ENCODE results near the gene ACOT11.
A peak's percentile ranks its signal among the peaks of the same experiment; 100 is the strongest.

ACOT11 gene

GRCh38 chr1:54516249-54516920 is 31.6 kb upstream of the ACOT11 start:
- TF ChIP-seq RAD21 (IDR thresholded peaks at IDR 0.05; ENCODE audit: low read depth) (no peak), CREB1 (IDR thresholded peaks at IDR 0.05; ENCODE audit: low read depth) (no peak), FOXM1 (IDR thresholded peaks at IDR 0.05; ENCODE audit: borderline replicate concordance, low read depth) (no peak), EP300 (IDR thresholded peaks at IDR 0.05; ENCODE audit: borderline replicate concordance) (no peak), TCF12 (IDR thresholded peaks at IDR 0.05; ENCODE audit: low read depth) (no peak), TAF1 (IDR thresholded peaks at IDR 0.05; ENCODE audit: low read depth) (no peak), USF1 (IDR thresholded peaks at IDR 0.05) (no peak)
- TF ChIP-seq, protein P1, sequence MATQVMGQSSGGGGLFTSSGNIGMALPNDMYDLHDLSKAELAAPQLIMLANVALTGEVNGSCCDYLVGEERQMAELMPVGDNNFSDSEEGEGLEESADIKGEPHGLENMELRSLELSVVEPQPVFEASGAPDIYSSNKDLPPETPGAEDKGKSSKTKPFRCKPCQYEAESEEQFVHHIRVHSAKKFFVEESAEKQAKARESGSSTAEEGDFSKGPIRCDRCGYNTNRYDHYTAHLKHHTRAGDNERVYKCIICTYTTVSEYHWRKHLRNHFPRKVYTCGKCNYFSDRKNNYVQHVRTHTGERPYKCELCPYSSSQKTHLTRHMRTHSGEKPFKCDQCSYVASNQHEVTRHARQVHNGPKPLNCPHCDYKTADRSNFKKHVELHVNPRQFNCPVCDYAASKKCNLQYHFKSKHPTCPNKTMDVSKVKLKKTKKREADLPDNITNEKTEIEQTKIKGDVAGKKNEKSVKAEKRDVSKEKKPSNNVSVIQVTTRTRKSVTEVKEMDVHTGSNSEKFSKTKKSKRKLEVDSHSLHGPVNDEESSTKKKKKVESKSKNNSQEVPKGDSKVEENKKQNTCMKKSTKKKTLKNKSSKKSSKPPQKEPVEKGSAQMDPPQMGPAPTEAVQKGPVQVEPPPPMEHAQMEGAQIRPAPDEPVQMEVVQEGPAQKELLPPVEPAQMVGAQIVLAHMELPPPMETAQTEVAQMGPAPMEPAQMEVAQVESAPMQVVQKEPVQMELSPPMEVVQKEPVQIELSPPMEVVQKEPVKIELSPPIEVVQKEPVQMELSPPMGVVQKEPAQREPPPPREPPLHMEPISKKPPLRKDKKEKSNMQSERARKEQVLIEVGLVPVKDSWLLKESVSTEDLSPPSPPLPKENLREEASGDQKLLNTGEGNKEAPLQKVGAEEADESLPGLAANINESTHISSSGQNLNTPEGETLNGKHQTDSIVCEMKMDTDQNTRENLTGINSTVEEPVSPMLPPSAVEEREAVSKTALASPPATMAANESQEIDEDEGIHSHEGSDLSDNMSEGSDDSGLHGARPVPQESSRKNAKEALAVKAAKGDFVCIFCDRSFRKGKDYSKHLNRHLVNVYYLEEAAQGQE (IDR thresholded peaks at IDR 0.05; ENCODE audit: low read depth): no peak

GRCh38 chr1:54517496-54517895 is 30.5 kb upstream of the ACOT11 start:
- TF ChIP-seq, protein P1 (IDR thresholded peaks at IDR 0.05; ENCODE audit: low read depth): no peak
- no peak for TF ChIP-seq TEAD4 (IDR thresholded peaks at IDR 0.05)
- no peak for TF ChIP-seq CREB1 (IDR thresholded peaks at IDR 0.05; ENCODE audit: low read depth)
- TF ChIP-seq USF1 (IDR thresholded peaks at IDR 0.05): no peak
- TF ChIP-seq, protein P2, sequence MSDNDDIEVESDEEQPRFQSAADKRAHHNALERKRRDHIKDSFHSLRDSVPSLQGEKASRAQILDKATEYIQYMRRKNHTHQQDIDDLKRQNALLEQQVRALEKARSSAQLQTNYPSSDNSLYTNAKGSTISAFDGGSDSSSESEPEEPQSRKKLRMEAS (IDR thresholded peaks at IDR 0.05): no peak
- TF ChIP-seq EP300 (IDR thresholded peaks at IDR 0.05; ENCODE audit: borderline replicate concordance): no peak
- TF ChIP-seq RAD21 (IDR thresholded peaks at IDR 0.05; ENCODE audit: low read depth): no peak
- no peak for TF ChIP-seq TAF1 (IDR thresholded peaks at IDR 0.05; ENCODE audit: low read depth)
- no peak for TF ChIP-seq ZBTB7A (IDR thresholded peaks at IDR 0.05; ENCODE audit: low read depth)
- TF ChIP-seq EGR1 (IDR thresholded peaks at IDR 0.05): no peak
- no peak for TF ChIP-seq FOXM1 (IDR thresholded peaks at IDR 0.05; ENCODE audit: borderline replicate concordance, low read depth)
- no peak for TF ChIP-seq CEBPB (IDR thresholded peaks at IDR 0.05)

GRCh38 chr1:54518489-54518888 is 29.5 kb upstream of the ACOT11 start:
- TF ChIP-seq RAD21 (IDR thresholded peaks at IDR 0.05; ENCODE audit: low read depth) (no peak), TAF1 (IDR thresholded peaks at IDR 0.05; ENCODE audit: low read depth) (no peak), YY1 (IDR thresholded peaks at IDR 0.05; ENCODE audit: low read depth) (no peak), CEBPB (IDR thresholded peaks at IDR 0.05) (no peak), TEAD4 (IDR thresholded peaks at IDR 0.05) (no peak), NFIC (IDR thresholded peaks at IDR 0.05) (no peak), EP300 (IDR thresholded peaks at IDR 0.05; ENCODE audit: borderline replicate concordance) (no peak), USF1 (IDR thresholded peaks at IDR 0.05) (no peak), CREB1 (IDR thresholded peaks at IDR 0.05; ENCODE audit: low read depth) (no peak)
- TF ChIP-seq, protein P2 (IDR thresholded peaks at IDR 0.05): no peak

GRCh38 chr1:54519709-54520108 is 28.3 kb upstream of the ACOT11 start:
- no peak for TF ChIP-seq USF1 (IDR thresholded peaks at IDR 0.05)
- TF ChIP-seq RAD21 (IDR thresholded peaks at IDR 0.05; ENCODE audit: low read depth): peak; percentile 37; the same call in 1 of the 2 replicates

DNA sequence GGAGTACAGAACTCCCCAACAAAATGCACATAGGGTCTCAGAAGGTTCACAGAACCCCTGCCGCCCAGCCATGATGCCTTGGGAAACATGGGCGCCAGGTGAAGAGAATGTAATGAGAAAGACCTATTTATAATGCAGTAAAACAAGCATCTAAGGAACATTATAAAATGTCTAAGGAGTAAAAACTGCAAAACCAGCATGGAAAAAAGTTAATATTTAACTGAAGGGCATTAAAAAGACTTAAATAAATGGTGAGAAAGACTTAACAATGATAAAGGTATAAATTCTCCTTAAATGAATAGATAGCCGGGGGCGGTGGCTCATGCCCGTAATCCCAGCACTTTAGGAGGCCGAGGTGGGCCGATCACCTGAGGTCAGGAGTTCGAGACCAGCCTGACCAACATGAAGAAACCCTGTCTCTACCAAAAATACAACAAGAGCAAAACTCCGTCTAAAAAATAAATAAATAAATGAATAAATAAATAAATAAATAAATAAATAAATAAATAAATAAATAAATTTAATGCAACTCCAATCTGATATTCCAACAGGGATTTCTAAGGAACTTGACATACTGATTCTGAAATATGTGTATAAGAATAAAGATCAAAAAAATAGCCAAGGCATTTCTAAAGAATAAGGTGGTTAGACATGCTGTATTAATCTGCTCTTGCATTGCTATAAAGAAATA is 27.3 kb upstream of the ACOT11 start:
- TF ChIP-seq EP300 (IDR thresholded peaks at IDR 0.05; ENCODE audit: borderline replicate concordance) (no peak), TAF1 (IDR thresholded peaks at IDR 0.05; ENCODE audit: low read depth) (no peak), TEAD4 (IDR thresholded peaks at IDR 0.05) (no peak), EGR1 (IDR thresholded peaks at IDR 0.05) (no peak), FOXM1 (IDR thresholded peaks at IDR 0.05; ENCODE audit: borderline replicate concordance, low read depth) (no peak), USF1 (IDR thresholded peaks at IDR 0.05) (no peak), TCF12 (IDR thresholded peaks at IDR 0.05; ENCODE audit: low read depth) (no peak), NFIC (IDR thresholded peaks at IDR 0.05) (no peak), RAD21 (IDR thresholded peaks at IDR 0.05; ENCODE audit: low read depth) (no peak), YY1 (IDR thresholded peaks at IDR 0.05; ENCODE audit: low read depth) (no peak), CREB1 (IDR thresholded peaks at IDR 0.05; ENCODE audit: low read depth) (no peak), ZBTB7A (IDR thresholded peaks at IDR 0.05; ENCODE audit: low read depth) (no peak), CEBPB (IDR thresholded peaks at IDR 0.05) (no peak)
- TF ChIP-seq, protein P1 (IDR thresholded peaks at IDR 0.05; ENCODE audit: low read depth): no peak
- TF ChIP-seq, protein P2 (IDR thresholded peaks at IDR 0.05): no peak
